ENCODE measurements around the gene SLC9A2.

DNA sequence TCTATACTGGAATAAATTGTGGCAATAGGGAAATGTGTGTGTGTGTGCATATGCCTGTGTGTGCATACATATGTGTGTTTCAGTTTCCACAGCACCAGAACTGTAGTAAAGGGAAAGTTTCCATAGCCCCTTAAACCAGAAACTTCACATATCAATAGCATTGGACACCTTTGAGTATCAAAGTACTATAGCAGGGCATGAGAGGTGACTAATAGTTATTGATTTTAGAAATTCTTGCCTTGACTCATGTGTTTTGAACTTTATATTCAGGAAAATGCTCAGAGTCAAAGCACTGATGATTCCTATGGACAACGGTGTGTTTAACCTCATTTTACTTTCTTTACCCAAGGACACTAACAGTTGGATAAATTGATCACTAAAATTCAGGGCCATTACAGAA is 50.0 kb downstream of the SLC9A2 start:
- TF ChIP-seq CTCF (IDR thresholded peaks at IDR 0.05) (no peak), POLR2A (IDR thresholded peaks at IDR 0.05) (no peak)
